ENCODE data around the gene CHTF8. TPM values are rescaled to one million over a fixed set of nuclear protein-coding genes. Genes with fewer than 3 reads are reported as not detected.
A peak's percentile ranks its signal among the peaks of the same experiment; 100 is the strongest.

CHTF8 gene
- total and polyA plus RNA-seq, 9 donors: 47.9 to 130 (median 82.6) TPM

- no peaks in the 10 kb centered on the region for H3K27me3 ChIP-seq
- DNase-seq: peak in 1 of 5 donors; percentile 23
- H3K9me3 ChIP-seq: no peaks in the 10 kb centered on the region
- H3K27ac ChIP-seq: no peak overlapping the region
- no peaks in the 10 kb centered on the region for H3K4me1 ChIP-seq (ENCODE audit: insufficient read depth)
- TF ChIP-seq POLR2A (IDR thresholded peaks at IDR 0.05) (no peak), EP300 (IDR thresholded peaks at IDR 0.05) (no peak), CTCF (IDR thresholded peaks at IDR 0.05) (no peak)
- no peak overlapping the region for H3K4me3 ChIP-seq
- 91 to 94% (median 94%) methylated on average over 22 to 25 of the region's 25 CpGs for WGBS, 3 donors
- intact Hi-C loops (cut with DNase I): no loop called here
- H3K36me3 ChIP-seq: no peaks in the 10 kb centered on the region
Observed at GRCh38 chr16:69114346-69114975, 17.9 kb downstream of the CHTF8 start.

GRCh38 chr16:69113216-69113615 lies 19.2 kb downstream of the CHTF8 start:
- TF ChIP-seq POLR2A (IDR thresholded peaks at IDR 0.05) (no peak), CTCF (IDR thresholded peaks at IDR 0.05) (no peak), EP300 (IDR thresholded peaks at IDR 0.05) (no peak)
- Histone ChIP-seq H3K4me1 (ENCODE audit: insufficient read depth) (no peaks in the 10 kb centered on the region), H3K27ac (no peak overlapping the region), H3K36me3 (no peaks in the 10 kb centered on the region), H3K4me3 (no peak overlapping the region), H3K27me3 (no peaks in the 10 kb centered on the region), H3K9me3 (no peaks in the 10 kb centered on the region)
- intact Hi-C loops (cut with DNase I): no loop called here
- DNase-seq: peak in 1 of 5 donors; percentile 18
- 81 to 85% (median 81%) methylated on average over 7 of the region's 7 CpGs for WGBS, 3 donors

GRCh38 chr16:69112285-69113129 lies 19.9 kb downstream of the CHTF8 start:
- TF ChIP-seq EP300 (IDR thresholded peaks at IDR 0.05): no peak
- TF ChIP-seq CTCF (IDR thresholded peaks at IDR 0.05): no peak
- TF ChIP-seq POLR2A (IDR thresholded peaks at IDR 0.05): no peak
- H3K27me3 ChIP-seq: no peaks in the 10 kb centered on the region
- H3K36me3 ChIP-seq: no peaks in the 10 kb centered on the region
- WGBS, 3 donors: 60 to 62% (median 62%) methylated on average over 6 of the region's 6 CpGs
- no peak overlapping the region for H3K27ac ChIP-seq
- no peaks in the 10 kb centered on the region for H3K9me3 ChIP-seq
- no peak overlapping the region for H3K4me3 ChIP-seq
- H3K4me1 ChIP-seq (ENCODE audit: insufficient read depth): peaks cover 2% of the 10 kb centered on the region
- peak in 1 of 5 donors; percentile 44 for DNase-seq
- intact Hi-C loops (cut with DNase I): no loop called here

GRCh38 chr16:69111876-69112230 lies 20.5 kb downstream of the CHTF8 start:
- Histone ChIP-seq H3K9me3 (no peaks in the 10 kb centered on the region), H3K4me3 (no peak overlapping the region), H3K4me1 (ENCODE audit: insufficient read depth) (peaks cover 7% of the 10 kb centered on the region), H3K27ac (no peak overlapping the region), H3K36me3 (no peaks in the 10 kb centered on the region), H3K27me3 (no peaks in the 10 kb centered on the region)
- DNase-seq: peak in 1 of 5 donors; percentile 21
- TF ChIP-seq EP300 (IDR thresholded peaks at IDR 0.05): no peak
- no peak for TF ChIP-seq POLR2A (IDR thresholded peaks at IDR 0.05)
- no peak for TF ChIP-seq CTCF (IDR thresholded peaks at IDR 0.05)
- intact Hi-C loops (cut with DNase I): no loop called here
- 86 to 91% (median 86%) methylated on average over 5 of the region's 5 CpGs for WGBS, 3 donors

Measured in ovary (tissue), 9 donors.